Measurements from ENCODE around the gene SLC23A2.
"Not testable (repeated sequence)": the region's sequence is repeated elsewhere in the genome, so short reads cannot be mapped to it uniquely, and the experiment has no call there.

Gene SLC23A2

DNA sequence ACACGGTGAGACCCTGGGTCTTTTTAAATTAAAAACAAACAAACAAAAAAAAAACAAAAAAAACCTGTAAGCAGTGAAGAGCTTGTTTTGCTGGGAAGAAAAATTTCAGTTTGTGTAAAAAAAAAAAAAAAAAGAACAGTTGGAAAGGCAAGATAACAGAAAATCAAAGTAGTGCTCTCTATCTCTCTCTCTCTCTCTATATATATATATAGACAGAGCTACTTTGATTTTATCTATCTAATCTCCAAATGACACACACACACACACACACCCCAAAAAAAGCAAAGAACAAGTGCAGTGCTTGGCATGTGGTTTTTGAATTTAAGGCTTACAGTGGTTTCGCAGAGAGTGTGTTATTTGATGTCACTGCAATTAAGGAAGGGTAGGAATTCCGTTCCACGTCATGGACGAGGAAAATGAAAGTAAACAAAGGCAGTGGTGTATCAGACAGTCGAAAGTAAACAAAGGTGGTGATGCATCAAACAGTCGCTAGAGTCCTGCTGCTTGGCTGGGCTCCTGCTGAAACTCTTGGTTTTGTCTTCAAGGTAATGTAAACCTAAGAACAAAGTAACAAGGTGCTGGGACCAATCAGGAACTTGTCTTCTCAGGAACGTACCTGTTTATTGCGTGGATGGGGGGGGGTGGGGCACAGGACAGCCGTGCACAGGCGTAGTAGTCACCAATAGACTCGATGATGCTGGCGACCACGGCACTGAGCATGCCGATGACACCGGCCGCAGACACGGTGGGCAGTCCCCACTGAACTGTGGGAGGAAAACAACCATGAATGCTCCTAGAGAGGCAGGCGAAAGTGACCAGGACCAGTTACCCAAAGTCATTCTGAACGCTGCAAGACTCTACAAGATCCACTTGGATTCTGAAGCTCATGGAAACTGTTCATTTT is 131.8 kb downstream of the SLC23A2 start:
- DNase-seq, result no peak

DNA sequence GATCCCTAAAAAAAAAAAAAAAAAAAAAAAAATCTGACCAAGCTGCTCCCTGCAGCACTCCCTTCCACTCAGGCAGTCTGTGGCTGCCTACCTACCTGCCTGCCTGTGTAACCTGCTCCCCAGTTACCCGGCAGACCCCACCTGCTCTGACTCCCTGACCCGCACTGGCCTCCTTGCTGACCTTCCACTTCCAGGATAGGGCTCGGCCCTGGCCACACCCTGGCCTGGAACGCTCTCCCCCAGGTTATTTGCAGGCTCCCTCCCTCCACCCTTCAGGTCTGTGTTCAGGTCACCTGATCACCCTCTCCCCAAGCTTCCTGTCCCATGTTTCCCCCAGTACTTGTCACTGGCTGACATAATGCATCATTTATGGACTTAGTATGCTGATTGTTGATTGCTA is 134.3 kb downstream of the SLC23A2 start:
- DNase-seq, result no peak

DNA sequence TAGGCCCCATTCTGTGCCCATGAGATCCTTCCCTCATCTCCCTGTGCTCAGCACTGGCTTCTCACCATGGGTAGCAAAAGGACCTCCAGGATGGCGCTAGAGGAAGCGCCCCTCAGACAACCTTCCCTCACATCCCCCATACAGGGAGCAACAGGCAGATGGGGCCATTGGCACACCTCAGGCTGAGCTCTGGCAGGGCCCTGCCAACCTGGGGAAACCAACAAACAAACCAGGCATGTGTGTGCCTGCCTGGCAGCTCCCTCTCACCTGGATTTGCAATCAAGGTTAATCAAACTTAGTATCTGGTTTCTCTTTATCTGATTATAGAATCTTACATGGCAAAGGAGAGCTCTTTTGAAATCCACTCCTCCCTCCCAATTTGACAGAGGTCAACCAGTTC is 134.9 kb downstream of the SLC23A2 start:
- no peak for DNase-seq

DNA sequence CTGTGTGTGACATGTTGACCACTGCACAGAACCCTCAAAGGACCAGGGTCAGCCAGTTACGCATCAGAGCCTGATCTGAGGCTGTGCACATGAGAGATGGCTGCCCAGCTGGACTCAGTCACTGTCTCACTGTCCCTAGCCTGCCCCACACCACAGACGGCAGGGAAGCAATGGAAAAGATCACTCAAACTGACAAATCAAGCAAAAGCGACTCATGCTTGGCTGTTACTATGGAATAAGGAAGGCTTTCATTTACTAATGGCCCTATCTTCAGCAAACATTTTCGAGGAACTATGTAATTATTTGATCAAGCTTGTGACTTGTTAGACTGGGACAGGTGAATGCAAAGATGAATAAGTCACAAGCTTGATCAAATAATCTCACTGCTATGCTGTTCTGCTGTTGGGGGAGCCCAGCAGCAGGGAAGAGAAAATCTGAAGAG is 137.0 kb downstream of the SLC23A2 start:
- DNase-seq, result no peak

DNA sequence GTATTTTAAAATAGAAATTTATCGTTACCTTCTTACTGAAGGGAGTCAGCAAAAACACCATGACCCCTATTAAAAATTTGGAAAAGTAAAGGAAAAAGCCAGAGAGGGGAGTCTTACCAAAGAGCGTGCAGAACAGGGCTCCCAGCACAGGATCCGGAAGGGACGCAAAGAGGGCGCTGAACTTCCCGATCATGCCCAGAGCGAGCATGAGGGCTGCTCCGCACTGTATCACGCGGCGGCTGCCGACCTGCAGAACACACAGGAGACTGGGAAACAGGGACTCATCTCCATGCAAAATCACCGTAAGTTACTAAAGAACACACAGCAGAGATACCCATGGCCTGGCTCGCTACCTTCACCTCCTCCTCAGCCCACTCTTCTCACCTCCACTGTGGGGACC is 138.6 kb downstream of the SLC23A2 start:
- DNase-seq, result no peak

DNA sequence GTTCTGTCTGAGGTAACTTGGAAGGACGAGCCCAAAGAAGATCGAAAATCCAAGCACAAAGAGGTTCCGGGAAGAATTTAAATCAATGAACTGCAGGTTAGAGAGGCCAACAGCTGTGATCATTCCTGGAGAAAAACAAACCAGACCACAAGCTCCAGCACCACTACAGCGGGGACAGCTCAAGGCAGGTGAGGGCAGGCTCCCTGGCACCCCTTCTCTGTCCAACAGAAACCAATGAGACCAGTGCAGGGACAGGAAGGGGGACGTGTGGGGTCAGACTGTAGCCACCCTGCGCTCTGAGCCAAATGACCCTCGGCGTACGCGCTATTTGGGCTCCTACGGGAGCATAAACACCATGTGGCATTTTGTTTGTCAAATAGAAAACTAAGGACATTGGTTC is 139.3 kb downstream of the SLC23A2 start:
- no peak for DNase-seq

DNA sequence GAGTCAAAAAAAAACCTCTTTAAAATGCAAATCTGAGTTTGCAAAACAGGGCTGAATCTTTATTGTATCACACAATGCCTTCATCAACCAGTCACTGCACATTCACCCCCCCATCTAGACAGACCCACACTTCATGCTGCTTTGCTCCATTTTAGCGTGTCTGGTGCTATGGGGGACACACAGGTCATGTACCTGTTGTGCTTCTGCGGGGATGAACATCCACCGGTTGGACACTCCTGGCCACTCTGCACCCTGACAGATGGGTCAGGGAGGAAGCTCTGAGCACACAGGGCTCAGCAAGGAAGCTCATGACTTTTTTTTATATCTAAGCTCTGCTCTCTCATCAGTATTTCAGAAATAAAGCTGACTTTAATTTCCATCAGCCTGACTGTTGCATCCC is 143.3 kb downstream of the SLC23A2 start:
- no peak for DNase-seq

DNA sequence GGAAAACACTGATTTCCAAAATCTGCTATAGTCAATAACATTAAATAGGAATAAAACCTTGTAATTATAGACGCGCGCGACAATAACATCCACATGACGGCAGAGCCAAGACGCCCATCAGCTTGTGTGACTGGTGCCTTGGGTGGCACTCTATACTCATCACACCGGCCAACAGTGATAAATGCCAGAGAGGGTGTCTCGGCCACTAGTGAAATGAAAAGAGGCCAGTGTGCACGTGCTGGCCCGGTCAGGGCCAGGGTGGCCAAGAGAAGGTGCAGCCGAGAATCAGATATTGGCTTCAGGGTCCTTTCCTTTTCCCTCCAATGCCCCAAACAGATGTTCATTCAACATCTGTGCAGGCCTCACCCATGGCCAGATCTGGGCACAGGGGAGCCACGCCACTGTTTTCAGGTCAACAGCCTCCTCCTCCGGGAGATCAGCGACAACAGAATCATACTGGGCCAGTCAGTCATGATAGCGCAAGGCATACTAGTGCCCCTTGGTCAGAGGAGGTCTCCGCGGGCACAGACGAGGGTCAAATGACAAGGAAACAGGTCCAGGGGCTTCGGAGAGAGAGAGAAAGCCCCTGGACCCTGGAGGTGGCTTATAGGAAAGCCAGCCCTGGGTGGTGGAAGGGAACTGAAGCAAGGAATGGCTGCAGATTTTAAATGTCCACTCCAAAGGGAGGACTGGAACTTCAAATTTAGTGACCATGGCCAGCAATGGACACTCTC is 145.1 kb downstream of the SLC23A2 start:
- no peak for DNase-seq

DNA sequence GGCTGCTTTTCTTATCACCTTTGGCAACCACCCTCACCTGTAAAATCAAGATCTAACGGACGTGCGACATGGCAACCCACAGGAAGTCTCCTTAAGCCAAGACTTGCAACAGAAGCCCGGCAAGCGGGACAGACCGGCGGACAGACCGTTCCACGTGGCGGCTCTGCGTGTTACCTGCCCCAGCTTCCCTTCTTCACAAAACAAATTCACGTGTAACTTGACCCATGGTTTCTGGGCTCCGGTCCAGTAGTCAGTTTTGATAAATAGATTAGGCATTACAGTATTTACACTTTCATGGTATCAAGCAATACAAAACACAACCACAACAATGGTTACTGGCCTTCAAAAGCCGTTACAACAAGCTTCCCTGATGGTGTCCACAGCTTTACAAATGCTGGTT is 145.8 kb downstream of the SLC23A2 start:
- DNase-seq, result no peak

DNA sequence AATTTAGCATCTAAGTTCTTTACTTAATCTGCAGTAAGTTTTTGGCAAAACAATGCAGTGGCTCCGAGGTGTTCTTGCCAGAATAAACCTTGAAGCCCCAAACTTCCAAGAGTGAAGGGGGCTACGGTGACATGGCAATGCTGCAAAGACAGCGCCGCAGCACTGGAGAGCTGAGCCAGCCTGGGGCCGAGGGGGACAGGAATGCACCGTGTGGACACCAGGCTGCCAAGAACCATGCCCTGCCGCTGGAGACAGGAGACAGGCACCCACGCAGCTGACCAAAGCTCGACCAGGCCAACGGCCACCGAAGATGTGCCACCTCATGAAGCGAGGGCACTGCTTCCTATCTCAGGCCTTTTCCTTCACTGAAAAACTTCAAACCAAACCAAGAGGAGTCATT is 146.2 kb downstream of the SLC23A2 start:
- DNase-seq, result no peak

DNA sequence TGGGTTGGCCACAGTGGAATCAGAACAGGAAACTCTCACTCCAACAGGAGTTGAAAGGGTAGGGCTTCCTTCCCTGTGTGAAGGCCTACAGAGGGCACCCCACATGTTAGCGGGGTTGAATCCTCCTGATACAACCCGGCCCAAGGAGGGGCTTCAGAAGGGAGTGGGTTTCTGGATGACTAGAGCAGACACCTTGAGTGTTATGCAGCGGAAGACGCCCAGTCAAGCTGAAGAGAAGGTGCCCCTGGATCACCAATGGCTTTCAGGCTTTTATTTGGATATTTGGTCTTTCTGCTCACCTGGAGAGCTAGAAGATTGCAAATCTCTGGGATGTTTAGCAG is 146.8 kb downstream of the SLC23A2 start:
- DNase-seq, result no peak

DNA sequence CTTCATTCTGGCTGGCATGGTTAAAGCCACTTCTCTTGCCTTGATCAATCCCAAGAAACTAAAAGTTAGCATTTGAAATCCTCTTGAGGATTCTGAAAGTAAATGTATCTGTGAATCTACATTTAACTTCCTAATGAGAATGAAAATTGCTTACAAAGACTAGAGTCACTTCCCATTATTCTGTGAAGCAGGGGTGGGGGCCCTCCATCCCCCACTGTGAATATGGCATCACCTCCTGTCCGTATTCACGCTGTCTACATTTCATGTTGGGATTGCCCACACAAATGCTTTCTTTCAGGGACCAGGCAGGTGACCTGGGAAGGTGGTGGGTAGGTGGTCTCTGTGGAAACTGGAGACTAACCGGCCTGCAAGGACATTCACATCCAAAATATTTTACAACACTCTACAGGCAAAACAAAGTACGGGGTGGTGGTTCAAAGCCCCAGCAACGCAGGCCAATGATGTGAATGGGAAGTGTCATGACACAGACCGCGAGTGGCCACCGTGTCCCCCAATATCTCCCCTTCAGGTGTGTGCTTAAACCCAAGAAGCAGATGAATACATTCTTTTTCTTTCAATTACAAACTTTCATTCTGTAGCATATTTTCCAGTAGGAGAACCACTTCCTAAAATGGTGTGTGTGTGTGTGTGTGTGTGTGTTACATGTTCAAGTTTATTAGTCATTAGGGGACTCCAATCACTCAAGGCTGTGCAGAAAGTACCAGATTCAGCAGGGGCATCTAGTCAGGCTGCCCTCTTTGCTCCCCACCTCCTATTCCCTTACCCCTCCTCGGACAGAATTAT is 147.4 kb downstream of the SLC23A2 start:
- no peak for DNase-seq

DNA sequence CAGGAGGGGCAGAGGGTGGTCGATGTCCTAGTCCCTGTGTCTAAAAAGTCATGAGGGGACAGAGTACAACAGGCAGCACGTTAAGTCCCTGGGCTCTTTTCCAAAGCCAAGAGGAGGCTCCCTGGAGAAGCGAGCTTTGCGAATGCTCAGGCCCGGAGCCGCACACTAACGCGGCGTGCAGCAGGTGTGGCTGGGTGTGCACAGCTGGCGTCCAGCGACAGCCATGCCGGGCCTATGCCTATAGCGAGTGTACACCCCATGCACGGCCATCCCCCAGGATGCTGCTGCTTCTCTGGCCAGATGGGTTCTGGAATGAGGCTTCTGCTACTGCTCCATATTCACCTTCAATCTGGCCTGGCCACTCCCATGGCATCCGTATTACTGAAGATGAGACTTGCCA is 148.3 kb downstream of the SLC23A2 start:
- DNase-seq, result no peak

DNA sequence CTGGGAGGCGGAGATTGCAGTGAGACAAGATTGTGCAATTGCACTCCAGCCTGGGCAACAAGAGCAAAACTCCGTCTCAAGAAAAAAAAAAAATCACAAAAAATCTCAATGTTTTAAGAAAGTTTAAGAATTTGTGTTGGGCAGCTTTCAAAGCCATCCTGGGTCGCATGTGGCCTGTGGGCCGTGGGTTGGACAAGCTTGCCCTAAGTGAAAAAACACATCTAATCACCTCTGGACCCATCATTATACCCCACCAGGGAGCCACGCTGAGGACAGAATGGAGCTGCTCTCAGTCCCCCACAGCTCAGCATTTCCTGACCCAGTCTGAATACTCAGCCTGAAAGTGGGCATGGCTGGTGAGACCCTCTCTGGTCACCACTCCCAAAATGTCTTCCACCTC is 150.3 kb downstream of the SLC23A2 start:
- DNase-seq, result no peak

DNA sequence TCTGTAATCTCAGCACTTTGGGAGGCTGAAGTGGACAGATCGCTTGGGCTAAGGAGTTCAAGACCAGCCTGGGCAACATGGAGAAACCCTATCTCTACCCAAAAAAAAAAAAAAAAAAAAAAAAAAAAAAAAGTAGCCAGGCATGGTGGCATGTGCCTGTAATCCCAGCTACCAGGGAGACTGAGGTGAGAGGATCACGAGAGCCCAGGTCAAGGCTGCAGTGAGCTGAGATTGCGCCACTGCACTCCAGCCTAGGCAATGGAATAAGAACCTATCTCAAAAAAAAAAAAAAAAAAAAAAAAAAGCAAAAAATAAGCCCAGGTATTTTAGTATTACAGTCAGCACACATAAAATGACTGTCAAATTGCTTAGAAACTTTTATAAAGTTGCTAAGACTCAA is 152.5 kb downstream of the SLC23A2 start:
- not testable (repeated sequence) for DNase-seq

DNA sequence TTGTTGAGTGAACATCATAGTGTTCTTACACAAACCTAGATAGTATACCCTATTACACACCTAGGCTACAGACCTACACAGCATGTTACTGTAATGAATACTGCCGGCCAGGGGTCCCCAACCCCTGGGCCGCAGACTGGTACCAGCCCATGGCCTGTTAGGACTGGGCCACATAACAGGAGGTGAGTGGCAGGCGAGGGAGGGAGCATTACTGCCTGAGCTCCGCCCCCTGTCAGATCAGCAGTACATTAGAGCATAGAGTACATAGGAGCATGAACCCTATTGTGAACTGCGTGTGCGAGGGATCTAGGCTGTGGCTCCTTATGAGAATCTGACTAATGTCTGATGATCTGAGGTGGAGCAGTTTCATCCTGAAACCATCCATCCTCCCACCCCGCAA is 153.3 kb downstream of the SLC23A2 start:
- no peak for DNase-seq

DNA sequence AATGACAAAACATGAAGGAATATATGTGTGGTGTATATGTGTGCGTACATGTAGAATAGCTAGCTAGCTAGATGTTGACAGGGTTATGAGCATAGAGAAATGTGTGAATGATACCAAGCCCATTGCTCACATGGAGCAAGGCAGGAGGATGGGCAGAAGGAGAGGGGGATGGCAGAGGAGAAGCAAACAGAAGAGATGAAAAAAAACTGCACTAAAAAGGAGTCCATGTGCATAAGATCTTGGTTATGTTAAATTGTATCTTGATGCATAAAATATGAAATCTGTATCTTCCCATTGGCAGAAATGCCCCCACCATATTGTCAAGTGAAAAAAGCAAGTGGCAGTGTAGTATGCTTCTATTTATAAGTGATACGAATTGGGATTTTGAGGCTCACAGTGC is 154.5 kb downstream of the SLC23A2 start:
- no peak for DNase-seq

DNA sequence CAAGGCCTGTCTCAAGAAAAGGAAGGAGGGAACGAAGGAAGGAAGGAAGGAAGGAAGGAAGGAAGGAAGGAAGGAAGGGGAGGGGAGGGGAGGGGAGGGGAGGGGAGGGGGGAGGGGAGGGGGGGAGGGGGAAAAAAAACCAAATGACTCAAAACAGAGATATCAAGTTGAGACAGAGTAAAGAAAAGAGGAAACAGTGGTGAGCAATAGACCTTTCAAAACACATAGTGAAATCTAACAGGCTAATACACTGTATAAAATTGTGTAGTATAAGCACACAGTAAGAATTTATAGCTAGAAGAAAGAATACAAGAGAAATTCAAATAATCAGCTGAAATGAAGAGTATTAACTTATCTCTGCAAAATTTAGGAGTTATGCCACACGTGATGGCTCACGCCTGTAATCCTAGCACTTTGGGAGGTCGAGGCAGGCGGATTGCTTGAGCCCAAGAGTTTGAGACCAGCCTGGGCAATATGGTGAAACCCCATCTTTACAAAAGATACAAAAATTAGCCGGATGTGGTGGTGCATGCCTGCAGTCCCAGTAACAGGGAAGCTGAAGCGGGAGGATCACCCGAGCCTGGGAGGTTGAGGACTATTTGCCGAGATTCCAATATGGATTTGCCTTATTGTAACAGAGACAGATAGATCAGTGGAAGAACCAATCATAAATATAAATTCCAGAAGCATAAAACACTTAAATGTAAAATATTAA is 156.4 kb downstream of the SLC23A2 start:
- no peak for DNase-seq

DNA sequence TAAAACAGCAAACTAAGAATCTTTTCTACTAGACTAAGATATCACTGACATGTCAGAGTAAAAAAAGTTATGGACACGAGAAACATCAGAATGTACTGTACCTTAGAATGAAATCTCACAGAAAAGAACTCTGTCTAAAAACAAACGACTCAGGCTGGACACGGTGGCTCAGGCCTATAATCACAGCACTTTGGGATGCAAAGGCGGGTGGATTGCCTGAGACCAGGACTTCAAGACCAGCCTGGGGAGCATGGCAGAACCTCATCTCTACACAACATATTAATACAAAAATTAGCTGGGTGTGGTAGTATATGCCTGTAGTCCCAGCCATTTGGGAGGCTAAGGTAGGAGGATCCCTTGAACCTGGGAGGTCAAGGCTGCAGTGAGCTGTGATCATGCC is 157.0 kb downstream of the SLC23A2 start:
- DNase-seq, result no peak

DNA sequence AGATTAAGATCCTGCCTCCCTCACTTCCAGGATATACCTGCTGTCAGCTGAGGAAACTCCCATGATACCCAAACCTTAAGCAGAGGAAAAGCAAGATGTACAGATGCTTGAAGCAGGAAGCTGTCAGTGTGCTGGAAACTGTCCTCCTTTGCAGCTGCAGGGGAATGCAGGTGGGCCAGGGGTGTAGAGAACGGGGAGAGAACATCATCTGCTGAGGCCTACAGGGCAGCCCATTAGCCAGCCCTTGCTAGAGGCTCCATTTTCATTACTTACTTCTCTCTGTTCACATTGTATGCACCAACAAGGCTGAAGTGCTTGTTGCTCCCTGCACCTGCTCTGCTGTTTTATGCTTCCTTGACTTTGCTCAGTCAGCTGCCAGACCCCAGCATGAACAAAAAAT is 160.5 kb downstream of the SLC23A2 start:
- DNase-seq, result no peak

DNA sequence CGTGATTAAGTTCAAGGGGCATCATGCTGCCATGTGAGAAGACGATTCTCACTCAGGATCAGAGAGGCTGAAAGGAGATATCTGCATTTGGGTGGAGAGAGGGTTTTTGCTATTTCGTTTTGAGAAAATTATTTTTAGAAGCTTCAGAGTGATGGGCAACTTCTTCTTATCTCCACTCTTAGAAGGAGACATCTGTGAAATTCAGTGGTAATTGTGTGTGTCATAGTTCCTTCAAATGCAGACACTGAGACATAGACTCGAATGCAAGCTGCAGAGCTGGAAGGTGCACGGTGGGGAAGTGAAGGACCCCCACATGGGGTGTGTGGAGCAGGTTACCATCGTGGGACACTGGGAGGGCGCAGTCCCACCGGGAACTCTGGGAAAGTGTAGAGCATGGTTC is 162.8 kb downstream of the SLC23A2 start:
- no peak for DNase-seq

DNA sequence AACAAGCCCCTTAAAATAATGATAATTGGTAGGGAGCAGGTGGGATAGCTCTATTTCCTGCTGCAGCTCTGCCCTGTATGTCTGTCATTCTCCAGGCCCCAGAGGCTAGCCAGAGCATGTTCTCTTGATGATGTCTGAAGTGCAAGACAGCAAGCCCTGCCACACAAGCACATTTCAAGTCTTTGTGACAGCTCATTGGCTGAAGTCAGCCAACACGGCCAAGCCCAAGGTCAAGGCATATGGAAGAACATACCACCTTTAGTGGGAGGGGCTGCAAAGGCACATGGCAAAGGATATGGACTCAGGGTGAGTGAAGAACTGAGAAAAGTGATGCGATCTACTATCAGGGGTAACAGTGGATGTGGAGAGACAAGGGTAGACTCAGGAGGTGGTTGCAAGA is 163.6 kb downstream of the SLC23A2 start:
- DNase-seq, result no peak

DNA sequence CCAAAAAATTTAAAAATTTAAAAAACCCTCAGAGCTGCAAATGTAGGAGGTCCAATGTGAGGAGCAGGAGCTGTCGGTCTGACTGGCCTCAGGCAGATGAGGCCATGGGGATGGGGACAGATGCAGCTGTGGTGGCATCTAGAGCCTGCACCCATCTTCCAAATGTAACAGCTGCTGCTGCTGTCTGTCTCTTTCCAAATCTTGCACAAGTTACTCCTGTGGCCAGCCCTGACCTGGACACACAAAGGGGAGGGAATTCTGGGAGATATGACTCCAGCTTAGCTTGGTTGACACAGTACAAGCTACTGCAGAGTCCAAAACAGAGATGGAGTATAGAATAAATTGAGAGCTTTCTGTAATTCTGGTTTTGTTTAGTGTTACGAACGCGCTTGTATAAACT is 164.4 kb downstream of the SLC23A2 start:
- no peak for DNase-seq
